GM19239 (cell line): ENCODE measurements around the gene ITGB3.

Source experiments
- DNase-seq: peaks from one replicate; pipeline ENCODE4 v3.0.0; 2011; ENCODE audit warnings: low spot score; ENCODE audit not compliant: insufficient read length
- FAIRE-seq: peaks from 2 replicates; lab custom pipeline; 2011; peaks lifted over from hg19 to GRCh38; lab: Jason Lieb, UNC

ITGB3 gene

DNA sequence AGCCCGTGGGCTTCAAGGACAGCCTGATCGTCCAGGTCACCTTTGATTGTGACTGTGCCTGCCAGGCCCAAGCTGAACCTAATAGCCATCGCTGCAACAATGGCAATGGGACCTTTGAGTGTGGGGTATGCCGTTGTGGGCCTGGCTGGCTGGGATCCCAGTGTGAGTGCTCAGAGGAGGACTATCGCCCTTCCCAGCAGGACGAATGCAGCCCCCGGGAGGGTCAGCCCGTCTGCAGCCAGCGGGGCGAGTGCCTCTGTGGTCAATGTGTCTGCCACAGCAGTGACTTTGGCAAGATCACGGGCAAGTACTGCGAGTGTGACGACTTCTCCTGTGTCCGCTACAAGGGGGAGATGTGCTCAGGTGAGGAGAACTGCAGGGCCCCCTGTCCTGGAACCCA lies 38.6 kb downstream of the ITGB3 start:
- FAIRE-seq (no peak), DNase-seq (no peak)

DNA sequence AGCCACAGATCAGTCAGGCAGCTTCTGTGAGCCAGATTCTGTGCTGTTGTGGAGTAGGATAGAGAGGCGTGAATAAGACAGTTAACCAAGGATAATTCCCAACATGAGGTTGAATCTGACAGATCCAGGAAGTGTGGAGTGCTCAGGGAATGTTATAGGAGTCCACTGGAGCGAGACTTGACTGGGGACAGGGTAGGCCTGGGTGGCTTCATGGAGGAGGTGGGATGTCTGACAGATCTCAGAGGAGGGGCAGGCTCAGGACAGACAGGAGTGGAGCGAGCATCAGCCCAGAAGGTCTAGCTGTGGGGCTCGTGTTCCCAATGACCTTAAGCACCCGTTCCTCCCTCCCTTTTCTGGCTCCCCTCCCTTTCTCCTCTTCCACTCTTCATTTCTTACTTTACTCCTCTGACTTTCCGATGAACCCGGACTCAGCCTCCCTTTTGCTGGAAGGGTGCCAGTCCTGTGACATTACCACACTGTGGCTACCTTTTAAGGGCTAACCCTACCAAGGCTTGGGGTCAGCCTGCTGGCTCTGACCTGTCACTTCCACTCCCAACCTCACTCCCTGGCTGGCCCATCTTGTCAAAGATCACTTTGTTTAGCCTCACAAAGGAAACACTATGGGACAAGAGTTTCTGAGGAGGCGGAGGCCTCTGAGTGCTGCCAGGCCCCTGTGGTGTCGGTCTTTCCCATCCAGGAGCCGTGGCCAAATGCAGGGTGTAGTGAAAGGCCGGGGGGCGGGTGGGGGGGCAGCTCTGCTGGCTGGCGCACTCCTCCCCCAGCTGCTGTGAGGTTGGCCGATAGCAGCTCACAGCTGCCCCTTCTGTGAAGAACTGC lies 41.6 kb downstream of the ITGB3 start:
- FAIRE-seq (no peak), DNase-seq (no peak)

DNA sequence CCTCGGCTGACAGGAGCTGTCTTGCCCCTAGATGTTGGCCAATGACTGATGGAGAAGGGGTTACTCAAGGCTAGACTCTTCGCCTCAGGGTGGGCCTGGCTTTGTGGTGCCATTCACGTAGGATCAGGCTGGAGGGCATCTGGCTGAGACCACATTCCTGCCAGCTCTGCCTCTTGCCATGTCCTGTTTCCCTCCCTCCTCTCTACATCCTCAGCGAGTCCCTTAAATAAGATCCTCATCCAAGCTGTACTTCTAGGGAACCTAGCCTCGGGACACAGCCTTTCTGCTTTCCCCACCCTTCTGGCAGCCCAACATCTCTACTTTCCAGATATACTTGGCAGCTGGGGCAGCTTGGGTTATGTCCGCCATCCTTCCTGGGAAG lies 42.2 kb downstream of the ITGB3 start:
- FAIRE-seq (no peak), DNase-seq (no peak)

DNA sequence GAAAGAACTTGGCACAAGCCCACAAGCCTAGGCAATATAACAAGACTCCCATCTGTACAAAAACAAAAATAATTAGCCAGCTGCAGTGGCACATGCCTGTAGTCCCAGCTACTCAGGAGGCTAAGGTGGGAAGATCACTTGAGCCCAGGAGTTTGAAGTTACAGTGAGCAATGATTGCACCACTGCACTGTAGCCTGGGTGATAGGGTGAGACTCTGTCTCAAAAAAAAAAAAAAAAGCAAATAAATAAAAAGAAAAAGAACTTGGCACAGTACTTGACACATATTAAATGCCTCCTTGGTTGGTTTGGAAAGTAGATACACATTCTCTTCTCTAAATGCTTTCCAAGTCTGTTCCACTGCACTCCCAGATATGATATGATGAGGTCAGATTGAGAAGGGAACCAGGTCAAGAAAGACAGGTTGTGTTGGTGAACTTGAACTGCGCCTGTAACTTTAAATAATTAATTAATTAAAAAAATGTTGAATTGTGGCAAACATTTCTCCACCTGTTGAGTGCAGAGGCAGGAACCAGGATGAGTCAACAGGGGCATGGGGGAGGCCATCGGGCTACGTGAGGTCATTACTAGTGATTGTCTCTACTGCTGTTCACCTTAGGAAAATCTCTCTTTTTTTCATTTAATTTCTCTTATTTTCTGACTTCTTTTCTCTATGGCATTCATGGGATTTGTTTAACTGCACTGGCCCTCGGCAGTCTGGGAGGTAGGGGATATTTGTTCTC lies 44.2 kb downstream of the ITGB3 start:
- FAIRE-seq (no peak), DNase-seq (no peak)

DNA sequence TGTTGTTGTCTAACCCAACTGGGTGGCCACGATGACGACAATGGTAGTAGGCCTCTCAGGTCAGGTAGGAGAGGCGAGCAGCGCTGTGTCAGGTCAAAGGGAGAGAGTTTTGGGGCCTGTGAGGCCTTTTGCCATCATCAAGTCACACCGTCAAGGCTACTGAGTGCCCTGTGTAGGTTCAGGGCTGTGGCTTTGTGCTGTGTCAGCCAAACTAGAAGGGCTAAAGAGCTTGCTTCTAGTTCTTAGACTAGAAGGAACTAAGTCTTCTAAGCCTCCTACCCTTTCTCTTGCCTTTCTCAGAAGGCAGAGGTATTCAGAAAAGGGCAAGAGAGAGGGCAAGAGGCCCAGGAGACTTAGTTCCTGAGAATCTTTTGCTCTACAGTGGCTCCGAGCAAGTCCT lies 45.1 kb downstream of the ITGB3 start:
- DNase-seq (no peak), FAIRE-seq (no peak)

DNA sequence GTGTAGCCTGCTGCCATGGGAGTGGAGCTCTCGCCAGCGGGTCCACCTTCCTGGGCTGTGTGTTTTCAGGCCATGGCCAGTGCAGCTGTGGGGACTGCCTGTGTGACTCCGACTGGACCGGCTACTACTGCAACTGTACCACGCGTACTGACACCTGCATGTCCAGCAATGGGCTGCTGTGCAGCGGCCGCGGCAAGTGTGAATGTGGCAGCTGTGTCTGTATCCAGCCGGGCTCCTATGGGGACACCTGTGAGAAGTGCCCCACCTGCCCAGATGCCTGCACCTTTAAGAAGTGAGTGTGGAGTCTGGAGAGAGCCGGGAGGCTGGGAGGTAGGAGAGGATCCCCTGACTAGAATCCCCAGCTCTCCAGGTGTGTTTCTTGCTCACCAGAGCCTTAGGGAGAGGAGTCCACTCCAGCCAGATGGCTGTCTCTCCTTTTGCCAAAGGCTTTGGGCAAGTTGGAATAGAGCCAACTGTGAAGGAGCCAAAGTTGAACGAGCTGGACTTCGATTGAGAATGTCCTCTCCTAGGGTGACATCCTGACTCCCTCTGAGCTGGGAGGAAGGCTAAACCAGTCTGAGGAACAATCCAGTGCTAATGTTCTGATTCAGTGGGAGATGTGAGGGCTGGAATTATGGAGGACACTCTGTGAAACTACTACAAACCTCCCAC lies 45.7 kb downstream of the ITGB3 start:
- no peak for FAIRE-seq

DNA sequence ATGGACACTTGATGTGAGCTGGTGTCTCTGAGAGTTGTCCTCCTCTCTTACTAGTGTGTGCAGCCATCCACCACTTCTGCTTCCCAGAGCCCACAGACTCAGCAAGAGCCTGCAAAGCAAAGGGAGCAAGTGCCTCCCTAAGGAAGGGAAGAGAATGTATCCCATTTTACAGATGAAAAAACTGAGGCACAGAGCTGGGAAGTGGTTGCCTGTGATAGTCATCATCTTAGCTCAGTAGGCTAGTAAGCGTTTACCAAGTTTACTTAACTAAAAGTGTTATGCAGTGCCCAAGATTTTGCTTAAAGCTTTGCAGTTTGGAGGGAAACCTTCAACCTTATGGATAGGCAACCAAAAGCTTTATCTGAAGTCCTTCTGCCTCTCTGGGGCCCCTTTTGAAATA lies 47.1 kb downstream of the ITGB3 start:
- FAIRE-seq (no peak), DNase-seq (no peak)

More for the DNA sequence above, 45.7 kb downstream of the ITGB3 start:
- no peak for DNase-seq

DNA sequence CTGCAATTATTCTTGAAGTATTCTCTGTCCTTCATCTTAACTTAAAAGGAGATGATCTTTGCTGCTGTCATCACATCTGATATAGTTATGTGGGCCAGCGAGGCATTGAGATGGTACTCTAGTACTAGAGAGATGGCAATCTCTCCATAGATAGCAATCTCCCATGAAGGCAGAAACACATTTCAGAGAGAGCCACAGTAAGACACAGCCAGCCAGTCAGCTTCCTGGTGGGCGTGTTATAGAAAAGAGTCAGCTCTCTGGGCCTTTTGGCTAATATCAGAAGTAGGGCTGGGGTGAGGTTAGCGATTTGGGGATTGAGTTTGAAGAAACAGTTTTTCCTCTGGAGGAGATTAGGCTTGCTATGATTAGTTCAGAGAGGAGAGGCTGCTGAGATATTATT lies 47.5 kb downstream of the ITGB3 start:
- DNase-seq (no peak), FAIRE-seq (no peak)

DNA sequence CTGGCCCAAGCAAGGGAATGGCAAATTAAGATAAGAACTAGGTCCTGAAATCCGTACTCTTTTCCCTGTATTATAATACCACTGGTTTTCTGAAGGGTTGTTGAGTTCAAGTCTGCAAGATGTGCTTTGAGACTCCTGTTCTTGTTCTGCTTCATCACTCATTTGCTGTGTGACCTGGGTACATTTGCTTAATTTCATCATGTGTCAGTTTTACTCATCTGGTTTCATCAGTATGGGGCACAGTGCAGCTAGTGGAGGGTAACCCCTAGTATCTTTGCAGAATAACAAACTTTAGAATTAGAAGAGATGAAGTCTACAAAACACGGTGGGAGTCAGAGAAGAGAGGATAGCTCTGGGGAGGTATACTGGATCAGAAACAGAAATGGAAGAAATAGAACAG lies 48.2 kb downstream of the ITGB3 start:
- FAIRE-seq (peak; percentile 4), DNase-seq (no peak)

DNA sequence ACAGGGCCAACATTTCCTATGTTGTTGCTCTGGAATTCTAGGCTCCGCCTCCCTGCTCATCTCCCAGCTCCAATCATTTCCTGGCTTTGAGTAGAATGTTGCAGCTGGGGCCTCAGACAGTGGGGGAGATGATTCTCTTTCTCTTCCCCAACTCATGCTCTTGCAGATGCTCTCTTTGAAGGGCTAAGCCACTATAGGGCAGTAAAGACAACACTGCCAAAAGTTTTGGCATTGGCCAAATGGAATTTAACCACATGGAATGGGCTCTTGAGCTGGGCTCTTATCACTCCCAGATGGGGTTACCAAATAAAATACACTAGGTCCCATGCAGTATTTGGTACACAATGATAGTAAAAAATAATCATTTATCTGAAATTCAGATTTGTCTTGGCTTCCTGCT lies 50.6 kb downstream of the ITGB3 start:
- FAIRE-seq (no peak), DNase-seq (no peak)

DNA sequence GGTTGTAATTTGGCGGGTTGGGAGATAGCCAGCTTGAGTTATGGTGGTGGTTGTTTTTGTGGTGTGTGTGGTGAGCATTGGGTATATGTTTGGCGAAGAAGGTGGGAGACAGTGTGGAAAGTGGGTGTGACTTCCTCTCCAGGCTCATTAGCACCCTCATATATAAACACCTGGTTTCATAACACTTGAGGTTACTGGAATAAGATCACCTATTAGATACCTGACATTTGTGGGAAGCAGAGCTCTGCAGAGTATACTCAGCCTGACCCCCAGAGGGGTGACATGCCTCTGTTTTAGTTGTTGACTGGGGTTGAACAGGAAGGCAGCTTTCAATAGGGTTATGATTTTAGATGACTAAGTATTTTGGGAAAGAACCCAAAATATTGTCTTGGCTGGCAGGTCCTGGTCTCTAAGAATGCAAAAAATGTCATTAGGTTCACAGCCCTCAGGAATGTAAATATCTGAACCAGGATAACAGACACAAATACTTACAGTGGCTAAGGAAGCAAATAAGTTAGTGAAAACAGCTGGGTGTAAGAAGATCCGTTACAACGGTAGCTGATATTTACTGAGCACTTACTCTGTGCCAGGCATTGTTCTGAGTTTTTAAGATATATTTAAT lies 51.8 kb downstream of the ITGB3 start:
- no peak for FAIRE-seq
- no peak for DNase-seq

DNA sequence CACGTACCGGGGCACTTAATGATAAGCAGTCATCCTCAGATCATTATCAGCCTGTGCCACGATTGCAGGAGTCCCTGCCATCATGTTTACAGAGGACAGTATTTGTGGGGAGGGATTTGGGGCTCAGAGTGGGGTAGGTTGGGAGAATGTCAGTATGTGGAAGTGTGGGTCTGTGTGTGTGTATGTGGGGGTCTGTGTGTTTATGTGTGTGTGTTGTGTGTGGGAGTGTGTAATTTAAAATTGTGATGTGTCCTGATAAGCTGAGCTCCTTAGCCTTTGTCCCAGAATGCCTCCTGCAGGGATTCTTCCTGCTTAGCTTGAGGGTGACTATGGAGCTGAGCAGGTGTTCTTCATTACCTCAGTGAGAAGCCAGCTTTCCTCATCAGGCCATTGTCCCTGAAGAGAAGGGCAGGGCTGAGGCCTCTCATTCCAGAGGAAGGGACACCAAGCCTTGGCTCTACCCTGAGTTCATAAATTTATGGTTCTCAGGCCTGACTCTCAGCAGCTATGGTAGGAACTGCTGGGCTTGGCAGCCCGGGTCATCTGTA lies 56.6 kb downstream of the ITGB3 start:
- DNase-seq (no peak), FAIRE-seq (no peak)

DNA sequence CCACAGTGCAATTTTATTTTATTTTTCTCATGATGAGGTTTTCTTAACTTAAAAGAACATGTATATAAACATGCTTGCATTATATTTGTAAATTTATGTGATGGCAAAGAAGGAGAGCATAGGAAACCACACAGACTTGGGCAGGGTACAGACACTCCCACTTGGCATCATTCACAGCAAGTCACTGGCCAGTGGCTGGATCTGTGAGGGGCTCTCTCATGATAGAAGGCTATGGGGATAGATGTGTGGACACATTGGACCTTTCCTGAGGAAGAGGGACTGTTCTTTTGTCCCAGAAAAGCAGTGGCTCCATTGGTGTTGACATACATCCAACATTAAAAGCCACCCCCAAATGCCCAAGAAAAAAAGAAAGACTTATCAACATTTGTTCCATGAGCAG lies 57.8 kb downstream of the ITGB3 start:
- DNase-seq = no peak
- FAIRE-seq = no peak

DNA sequence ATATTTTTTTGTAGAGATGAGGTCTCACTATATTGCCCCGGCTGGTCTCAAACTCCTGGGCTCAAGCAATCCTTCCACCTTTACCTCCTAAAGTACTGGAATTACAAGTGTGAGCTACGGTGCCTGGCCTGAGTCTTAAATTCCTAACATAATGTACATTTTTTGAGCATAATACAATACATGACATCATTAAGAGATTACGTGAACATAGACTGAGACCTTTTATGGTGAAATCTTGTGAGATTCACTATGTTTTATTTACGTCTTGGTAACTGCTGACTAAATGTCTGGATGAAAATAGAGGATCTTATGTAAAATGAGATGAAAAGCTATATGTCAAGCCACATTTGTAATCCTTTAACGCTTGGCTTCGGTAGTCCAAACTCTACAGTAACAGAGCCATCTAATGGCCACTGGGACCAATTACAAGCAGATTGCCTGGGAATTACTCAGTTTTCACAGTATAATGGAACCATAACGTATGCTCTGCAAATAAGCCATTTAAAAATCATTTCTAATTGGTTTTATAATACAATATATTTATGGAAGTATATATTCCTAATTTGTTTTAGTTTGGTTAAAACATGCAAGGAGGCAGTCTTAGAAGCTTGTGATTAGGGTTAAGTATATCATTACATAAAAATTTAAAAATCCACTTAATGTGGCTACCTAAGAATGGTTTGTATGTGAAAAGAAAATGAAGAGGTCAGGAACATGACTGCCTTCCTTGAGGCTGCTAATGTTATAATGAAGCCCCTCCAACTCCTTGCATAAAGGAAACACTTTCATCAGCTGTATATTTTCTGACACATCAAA lies 62.0 kb downstream of the ITGB3 start:
- DNase-seq (no peak), FAIRE-seq (peak; percentile 91)

DNA sequence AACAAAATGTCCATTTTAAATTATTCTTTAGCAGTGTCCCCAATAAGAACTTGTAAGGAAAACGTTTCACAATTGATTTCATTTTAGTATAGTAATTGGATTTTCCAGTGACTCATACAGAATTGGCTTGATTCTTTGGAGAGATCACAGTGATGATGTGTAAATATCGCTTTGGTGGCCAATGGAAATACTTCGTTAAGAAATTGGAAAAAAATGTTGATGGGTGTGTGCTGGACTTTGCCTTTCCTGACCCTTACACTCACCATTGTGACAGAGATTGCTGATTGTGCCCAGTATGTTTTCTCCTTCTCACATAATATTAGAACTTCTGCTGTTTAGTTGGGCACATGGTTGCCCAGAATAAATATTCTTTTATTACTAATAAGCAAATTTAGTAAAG lies 62.7 kb downstream of the ITGB3 start:
- DNase-seq = no peak
- FAIRE-seq = no peak

DNA sequence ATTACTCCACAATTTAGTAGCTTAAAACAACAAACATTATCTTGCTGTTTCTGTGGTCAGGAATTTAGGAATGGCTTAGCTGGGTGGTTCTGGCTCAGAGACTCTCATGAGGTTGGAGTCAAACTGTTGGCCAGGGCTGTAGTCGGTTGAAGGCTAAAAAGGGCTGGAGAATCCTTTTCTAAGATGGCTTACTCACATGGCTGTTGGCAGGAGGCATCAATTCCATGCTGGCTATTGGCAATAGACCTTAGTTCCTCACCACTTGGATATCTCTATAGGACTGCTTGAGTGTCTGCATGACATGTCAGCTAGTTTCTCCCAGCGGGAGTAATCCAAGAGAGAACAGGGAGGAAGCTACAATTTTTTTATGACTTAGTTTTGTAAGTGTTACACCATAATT lies 63.5 kb downstream of the ITGB3 start:
- FAIRE-seq (no peak), DNase-seq (no peak)

DNA sequence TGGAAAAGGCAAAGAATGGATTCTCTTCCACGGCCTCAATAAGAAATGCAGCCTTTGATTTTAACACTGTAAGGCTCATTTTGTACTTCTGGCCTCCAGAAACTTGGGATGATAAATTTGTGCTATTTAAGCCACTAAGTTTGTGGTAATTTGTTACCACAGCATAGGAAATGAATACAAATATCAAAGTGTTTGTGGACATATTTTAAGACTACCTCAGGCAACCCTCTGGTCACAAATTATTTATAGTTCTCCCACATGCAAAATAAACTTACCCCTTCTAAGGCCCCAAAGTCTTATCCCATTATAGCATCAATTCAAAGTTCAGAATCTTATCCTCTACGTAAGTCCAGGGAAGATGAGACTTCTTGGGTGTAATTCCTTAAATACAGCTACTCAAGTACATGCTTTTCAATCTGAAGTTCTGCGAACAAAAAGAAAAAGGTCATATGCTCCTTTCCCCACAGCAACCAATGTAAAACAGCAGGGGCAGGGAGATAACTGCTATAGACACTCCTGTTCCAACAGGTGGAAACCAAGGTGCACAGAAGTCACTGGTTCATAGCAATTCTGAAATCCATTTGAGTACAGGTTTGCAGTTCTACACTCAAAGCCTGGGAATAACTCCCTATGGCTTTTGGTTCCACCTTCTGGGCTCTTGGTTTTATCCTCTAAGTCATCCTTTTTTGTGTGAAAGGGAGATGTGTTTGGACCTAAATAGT lies 64.7 kb downstream of the ITGB3 start:
- no peak for DNase-seq
- no peak for FAIRE-seq

DNA sequence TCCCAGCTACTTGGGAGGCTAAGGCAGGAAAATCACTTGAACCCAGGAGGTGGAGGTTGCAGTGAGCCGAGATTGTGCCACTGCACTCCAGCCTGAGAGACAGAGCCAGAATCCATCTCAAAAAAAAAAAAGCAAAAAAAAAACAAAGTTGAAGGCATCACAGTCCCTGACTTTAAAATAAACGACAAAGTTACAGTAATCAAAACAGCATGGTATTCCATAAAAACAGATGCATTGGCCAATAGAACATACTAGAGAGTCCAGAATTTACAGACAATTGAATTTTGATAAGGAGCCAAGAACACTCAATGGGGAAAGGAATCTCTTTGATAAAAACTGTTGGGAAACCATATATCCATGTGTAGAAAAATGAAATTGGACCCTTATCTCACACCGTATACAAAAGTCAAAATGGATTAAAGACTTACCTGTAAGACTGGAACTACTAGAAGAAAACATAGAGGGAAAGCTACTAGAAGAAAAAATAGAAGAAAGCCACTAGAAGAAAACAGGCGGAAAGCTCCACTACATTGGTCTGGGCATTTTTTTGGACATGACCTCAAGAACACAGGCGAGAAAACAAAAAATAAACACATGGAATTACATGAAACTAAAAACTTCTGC lies 67.4 kb downstream of the ITGB3 start:
- DNase-seq (no peak), FAIRE-seq (no peak)
